HepG2 (cell line): Measurements from ENCODE around the gene WDR20. TPM values are rescaled to one million over a fixed set of nuclear protein-coding genes. Genes with fewer than 3 reads are reported as not detected.

Experiments used
- AKAP8 ChIP-seq: sonication (generic); formaldehyde crosslinking; IDR thresholded peaks from 2 replicates; pipeline ENCODE4 v1.5.1; 2020; ENCODE audit warnings: mild to moderate bottlenecking, missing genetic modification reagents
- DMAP1 ChIP-seq: IDR thresholded peaks from 2 replicates; pipeline ENCODE4 v1.6.1; 2016
- ELF1 ChIP-seq: sonication (generic); formaldehyde crosslinking; IDR thresholded peaks from 2 replicates; pipeline ENCODE4 v1.4.0; 2020; ENCODE audit warnings: missing genetic modification reagents
- ESRRA ChIP-seq: sonication (generic); formaldehyde crosslinking; IDR thresholded peaks from 2 replicates; pipeline ENCODE4 v1.5.1; 2020; ENCODE audit warnings: mild to moderate bottlenecking, low read depth, missing genetic modification reagents
- ETV6 ChIP-seq: sonication (generic); formaldehyde crosslinking; conservative IDR thresholded peaks from 2 replicates; pipeline ENCODE4 v1.4.0; 2020; ENCODE audit warnings: missing genetic modification reagents
- HOXA7 ChIP-seq: sonication (generic); formaldehyde crosslinking; IDR thresholded peaks from 2 replicates; pipeline ENCODE4 v1.8.1; 2022; ENCODE audit warnings: mild to moderate bottlenecking, missing genetic modification reagents, moderate library complexity
- IRF2 ChIP-seq: IDR thresholded peaks from 2 replicates; pipeline ENCODE4 v1.6.1; 2018; ENCODE audit warnings: missing genetic modification reagents, missing compliant biosample characterization
- JUN ChIP-seq: sonication (generic); formaldehyde crosslinking; IDR thresholded peaks from 2 replicates; pipeline ENCODE4 v1.4.0; 2020; ENCODE audit warnings: mild to moderate bottlenecking, missing genetic modification reagents
- NKX3-1 ChIP-seq: sonication (generic); formaldehyde crosslinking; IDR thresholded peaks from 2 replicates; pipeline ENCODE4 v1.5.0; 2020; ENCODE audit warnings: missing genetic modification reagents
- NR2F1 ChIP-seq, 2 experiments: fragments of 450-650 bp in 1 of 2; formaldehyde crosslinking in 1 of 2; IDR thresholded peaks; 2 replicates each; pipeline versions ENCODE4 v1.5.0 to v1.6.1; 2016 to 2020; ENCODE audit warnings: mild to moderate bottlenecking in 1 of 2, missing compliant biosample characterization in 1 of 2, missing genetic modification reagents in 1 of 2, moderate library complexity in 1 of 2
- PPARG ChIP-seq: conservative IDR thresholded peaks from 2 replicates; pipeline ENCODE4 v1.6.1; 2016; ENCODE audit warnings: missing biosample characterization, missing genetic modification reagents
- RNF219 ChIP-seq: sonication (generic); formaldehyde crosslinking; IDR thresholded peaks from 2 replicates; pipeline ENCODE4 v1.5.0; 2020; ENCODE audit warnings: mild to moderate bottlenecking, missing genetic modification reagents
- SOX6 ChIP-seq, 2 experiments: fragments of 450-650 bp in 1 of 2; sonication (generic) in 1 of 2; formaldehyde crosslinking in 1 of 2; IDR thresholded peaks; 2 replicates each; pipeline versions ENCODE4 v1.4.0 to v1.6.1; 2017 to 2020; ENCODE audit warnings: antibody characterized with exemption in 1 of 2, mild to moderate bottlenecking in 1 of 2, missing genetic modification reagents in 1 of 2
- THAP11 ChIP-seq: IDR thresholded peaks from 2 replicates; pipeline ENCODE4 v1.6.1; 2016; ENCODE audit warnings: missing biosample characterization, missing genetic modification reagents
- TOPORS ChIP-seq: sonication (generic); formaldehyde crosslinking; IDR thresholded peaks from 2 replicates; pipeline ENCODE4 v1.8.0; 2023; ENCODE audit warnings: mild to moderate bottlenecking, missing genetic modification reagents
- ZBTB8A ChIP-seq: sonication (generic); formaldehyde crosslinking; IDR thresholded peaks from 2 replicates; pipeline ENCODE4 v1.4.0; 2020; ENCODE audit warnings: mild to moderate bottlenecking, low read depth, missing genetic modification reagents, borderline replicate concordance
- ZFP62 ChIP-seq: sonication (generic); formaldehyde crosslinking; IDR thresholded peaks from 2 replicates; pipeline ENCODE4 v1.4.0; 2020; ENCODE audit warnings: missing genetic modification reagents
- ZIK1 ChIP-seq: sonication (generic); formaldehyde crosslinking; IDR thresholded peaks from 2 replicates; pipeline ENCODE4 v1.5.0; 2020; ENCODE audit warnings: mild to moderate bottlenecking, low read depth, missing genetic modification reagents, borderline replicate concordance
- ZNF33A ChIP-seq: sonication (generic); formaldehyde crosslinking; IDR thresholded peaks from 2 replicates; pipeline ENCODE4 v1.5.1; 2020; ENCODE audit warnings: missing genetic modification reagents, mild to moderate bottlenecking, moderate library complexity, borderline replicate concordance
- ZNF451 ChIP-seq: sonication (generic); formaldehyde crosslinking; IDR thresholded peaks from 2 replicates; pipeline ENCODE4 v1.5.0; 2020; ENCODE audit warnings: mild to moderate bottlenecking, missing genetic modification reagents
- ZNF513 ChIP-seq: sonication (generic); formaldehyde crosslinking; conservative IDR thresholded peaks from 2 replicates; pipeline ENCODE4 v1.5.0; 2020; ENCODE audit warnings: missing genetic modification reagents
- ZNF549 ChIP-seq: sonication (generic); formaldehyde crosslinking; IDR thresholded peaks from 2 replicates; pipeline ENCODE4 v1.5.0; 2020; ENCODE audit warnings: missing genetic modification reagents
- ZNF615 ChIP-seq: sonication (generic); formaldehyde crosslinking; IDR thresholded peaks from 2 replicates; pipeline ENCODE4 v1.5.0; 2020; ENCODE audit warnings: mild to moderate bottlenecking, missing genetic modification reagents, borderline replicate concordance
- ZNF776 ChIP-seq: sonication (generic); formaldehyde crosslinking; IDR thresholded peaks from 2 replicates; pipeline ENCODE4 v1.4.0; 2020; ENCODE audit warnings: mild to moderate bottlenecking, missing genetic modification reagents
- polyA plus RNA-seq, 8 experiments: library from polyadenylated mRNA; depleted of rRNA in 3 of 8; stranded (reverse) in 7 of 8; unstranded in 1 of 8; fragments of >200 nt; fragmentation: Illumina TruSeq in 4 of 8; extraction: Trizol in 4 of 8; gene quantifications; 2 replicates each; pipeline versions ENCODE4 v1.2.1 to v1.2.3, GENCODE V29; 2011 to 2016; ENCODE audit warnings: low read depth in 4 of 8, missing spikeins in 1 of 8, mixed read lengths in 1 of 8; ENCODE audit not compliant: insufficient read depth in 1 of 8
- total RNA-seq, 5 experiments: library from RNA; depleted of rRNA; stranded (reverse); fragments of >200 nt; fragmentation: Illumina TruSeq; extraction: Trizol; gene quantifications; 2 replicates each; pipeline ENCODE4 v1.2.3, GENCODE V29; 2016; ENCODE audit warnings: low read depth in 1 of 5
- TF ChIP-seq, protein P1 (sequence below): IDR thresholded peaks from 2 replicates; pipeline ENCODE4 v1.6.1; 2016; ENCODE audit warnings: missing compliant biosample characterization, missing genetic modification reagents, borderline replicate concordance
- TF ChIP-seq, protein P2 (sequence below): sonication (generic); formaldehyde crosslinking; IDR thresholded peaks from 2 replicates; pipeline ENCODE4 v1.8.0; 2022; ENCODE audit warnings: missing genetic modification reagents, low read depth, mild to moderate bottlenecking, borderline replicate concordance

The WDR20 gene
- total and polyA plus RNA-seq, 2 of the 13 experiments (the other 11 are each of a cell fraction or from before 2014, with no cell fraction given) = 10.4 to 23.2 TPM

- no peak for TF ChIP-seq JUN
- no peak; a peak in 1 of 4 replicates for TF ChIP-seq NR2F1 (CRISPR knock-in tag; IDR thresholded peaks at IDR 0.05)
- no peak for TF ChIP-seq PPARG (CRISPR knock-in tag)
- TF ChIP-seq RNF219 = no peak
- TF ChIP-seq ZNF513 (CRISPR knock-in tag) = no peak
- TF ChIP-seq, protein P1, sequence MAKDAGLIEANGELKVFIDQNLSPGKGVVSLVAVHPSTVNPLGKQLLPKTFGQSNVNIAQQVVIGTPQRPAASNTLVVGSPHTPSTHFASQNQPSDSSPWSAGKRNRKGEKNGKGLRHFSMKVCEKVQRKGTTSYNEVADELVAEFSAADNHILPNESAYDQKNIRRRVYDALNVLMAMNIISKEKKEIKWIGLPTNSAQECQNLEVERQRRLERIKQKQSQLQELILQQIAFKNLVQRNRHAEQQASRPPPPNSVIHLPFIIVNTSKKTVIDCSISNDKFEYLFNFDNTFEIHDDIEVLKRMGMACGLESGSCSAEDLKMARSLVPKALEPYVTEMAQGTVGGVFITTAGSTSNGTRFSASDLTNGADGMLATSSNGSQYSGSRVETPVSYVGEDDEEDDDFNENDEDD = peak; percentile 38; the same call in 1 of the 2 replicates
- TF ChIP-seq, protein P2, sequence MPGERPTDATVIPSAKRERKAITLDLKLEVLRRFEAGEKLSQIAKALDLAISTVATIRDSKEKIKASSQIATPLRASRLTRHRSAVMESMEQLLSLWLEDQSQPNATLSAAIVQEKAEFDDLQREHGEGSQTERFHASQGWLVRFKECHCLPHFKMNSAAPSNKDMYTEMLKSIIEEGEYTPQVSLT (CRISPR knock-in tag) = no peak
- TF ChIP-seq NKX3-1 (CRISPR knock-in tag) = no peak
- peak; percentile 86 for TF ChIP-seq DMAP1 (CRISPR knock-in tag)
- peak; percentile 58; the same call in 1 of the 2 replicates for TF ChIP-seq ELF1 (CRISPR knock-in tag)
- TF ChIP-seq ZFP62 = no peak
- TF ChIP-seq SOX6 (IDR thresholded peaks at IDR 0.05) = no peak
- peak; percentile 37; the same call in 1 of the 2 replicates for TF ChIP-seq SOX6 (CRISPR knock-in tag; IDR thresholded peaks at IDR 0.05)
- no peak for TF ChIP-seq ZNF549
- TF ChIP-seq ZNF33A (CRISPR knock-in tag) = no peak
- TF ChIP-seq ZBTB8A (CRISPR knock-in tag) = no peak; the same call in 1 of the 2 replicates
- no peak for TF ChIP-seq TOPORS (CRISPR knock-in tag)
- no peak for TF ChIP-seq HOXA7 (CRISPR knock-in tag)
- no peak for TF ChIP-seq ZNF615 (CRISPR knock-in tag)
- TF ChIP-seq ESRRA (CRISPR knock-in tag) = no peak
- TF ChIP-seq ZNF451 = no peak
- TF ChIP-seq AKAP8 (CRISPR knock-in tag) = peak; percentile 59; the same call in 1 of the 2 replicates
- peak; percentile 33; the same call in 1 of the 2 replicates for TF ChIP-seq ZNF776 (CRISPR knock-in tag)
- TF ChIP-seq ZIK1 (CRISPR knock-in tag) = 0 out of 2 replicates have a peak, but pooled peaks have one; percentile 28
- 0 out of 2 replicates have a peak, but pooled peaks have one; percentile 55 for TF ChIP-seq ETV6 (CRISPR knock-in tag)
- no peak; the same call in 1 of the 2 replicates for TF ChIP-seq IRF2 (CRISPR knock-in tag)
- TF ChIP-seq THAP11 (CRISPR knock-in tag) = peak; percentile 70
These were observed at the start of gene WDR20 (continued) for GRCh38 chr14:102139286-102140026.
